Measurements from ENCODE around the gene TMEM255B.

GRCh38 chr13:113848020-113848419 lies 89.0 kb downstream of the TMEM255B start:
- TF ChIP-seq ZSCAN18 (CRISPR knock-in tag; IDR thresholded peaks at IDR 0.05) (no peak), ATF2 (CRISPR knock-in tag; IDR thresholded peaks at IDR 0.05; ENCODE audit: borderline replicate concordance, low read depth) (no peak), FOXP4 (CRISPR knock-in tag; IDR thresholded peaks at IDR 0.05) (no peak), OVOL2 (CRISPR knock-in tag; IDR thresholded peaks at IDR 0.05; ENCODE audit: borderline replicate concordance) (no peak), CTCF (IDR thresholded peaks at IDR 0.05) (no peak), MAX (CRISPR knock-in tag; IDR thresholded peaks at IDR 0.05) (no peak), SMAD3 (CRISPR knock-in tag; IDR thresholded peaks at IDR 0.05; ENCODE audit: borderline replicate concordance) (no peak), SMAD4 (CRISPR knock-in tag; IDR thresholded peaks at IDR 0.05) (no peak), USF2 (CRISPR knock-in tag; IDR thresholded peaks at IDR 0.05) (no peak), ESRRA (CRISPR knock-in tag; IDR thresholded peaks at IDR 0.05; ENCODE audit: borderline replicate concordance) (no peak), NFE2L1 (CRISPR knock-in tag; IDR thresholded peaks at IDR 0.05) (no peak), E2F5 (CRISPR knock-in tag; IDR thresholded peaks at IDR 0.05) (no peak)
